ENCODE measurements around the gene RBM47.

GRCh38 chr4:40564004-40564403 lies 65.7 kb downstream of the RBM47 start:
- TF ChIP-seq CTCF (IDR thresholded peaks at IDR 0.05) (no peak), POLR2A (IDR thresholded peaks at IDR 0.05) (no peak)

Measured in thyroid gland (tissue), 4 donors.